Right forelimb (tissue), 1 donor: ENCODE results near the gene WFDC9.
"Not testable (repeated sequence)": the region's sequence is repeated elsewhere in the genome, so short reads cannot be mapped to it uniquely, and the experiment has no call there.

Experiments used
- DNase-seq: peaks from one replicate; pipeline ENCODE4 v3.0.0-alpha.2; 2018

Gene WFDC9

GRCh38 chr20:45589725-45590124 is 41.4 kb downstream of the WFDC9 start:
- no peak for DNase-seq

GRCh38 chr20:45588800-45589199 is 42.3 kb downstream of the WFDC9 start:
- no peak for DNase-seq

- not testable (repeated sequence) for DNase-seq
Measured at GRCh38 chr20:45585986-45586385, 45.1 kb downstream of the WFDC9 start.

- not testable (repeated sequence) for DNase-seq
Measured at GRCh38 chr20:45584294-45584693, 46.8 kb downstream of the WFDC9 start.

GRCh38 chr20:45583502-45583901 is 47.6 kb downstream of the WFDC9 start:
- no peak for DNase-seq

- no peak for DNase-seq
Measured at GRCh38 chr20:45581702-45582101, 49.4 kb downstream of the WFDC9 start.

- DNase-seq: no peak
Measured at GRCh38 chr20:45579184-45579583, 51.9 kb downstream of the WFDC9 start, which contains the start of gene WFDC8. Gene WFDC8, minus strand, starts transcription at chr20:45579284. Its CDS starts 37 bp downstream, at chr20:45579247.

GRCh38 chr20:45578231-45578630 is 52.9 kb downstream of the WFDC9 start:
- no peak for DNase-seq

- no peak for DNase-seq
Measured at GRCh38 chr20:45576995-45577394, 54.1 kb downstream of the WFDC9 start.

GRCh38 chr20:45575931-45576330 is 55.2 kb downstream of the WFDC9 start:
- DNase-seq: no peak

- not testable (repeated sequence) for DNase-seq
Measured at GRCh38 chr20:45569650-45570049, 61.4 kb downstream of the WFDC9 start.

- no peak for DNase-seq
Measured at GRCh38 chr20:45564760-45565276, 66.3 kb downstream of the WFDC9 start.
